ENCODE measurements around the gene DR1. TPM values are rescaled to one million over a fixed set of nuclear protein-coding genes. Genes with fewer than 3 reads are reported as not detected.
"Not testable (repeated sequence)": the region's sequence is repeated elsewhere in the genome, so short reads cannot be mapped to it uniquely, and the experiment has no call there.

Gene DR1
- total RNA-seq, 2 experiments from 2014 or later = 100 to 104 TPM

- Mint-ChIP-seq H3K4me3 (peak overlapping the region; percentile 99), H3K4me1 (peaks cover 28% of the 10 kb centered on the region), H3K9me3 (no peaks in the 10 kb centered on the region), H3K36me3 (ENCODE audit: low read depth) (peaks cover 37% of the 10 kb centered on the region), H3K27ac (peak overlapping the region; percentile 97), H3K27me3 (no peaks in the 10 kb centered on the region)
- ChIA-PET POLR2A (interaction anchor here (1.2 to 2.7 kb wide), 10 partner anchors 8 to 671 kb away, joined by 3 to 51 read pairs (median 11); partner anchors contain the start of genes MTF2 and RPL5), CTCF (interaction anchor here (1.0 to 2.6 kb wide), 4 partner anchors 10 to 387 kb away, joined by 3 to 19 read pairs (median 8); partner anchors contain the start of gene MTF2)
- DNase-seq = peak; percentile 51
Measured at GRCh38 chr1:93346421-93346993, 800 bp downstream of the DR1 start.

- DNase-seq = no peak
- Mint-ChIP-seq H3K27ac (peak overlapping the region; percentile 97), H3K4me1 (peaks cover 32% of the 10 kb centered on the region), H3K4me3 (peak overlapping the region; percentile 99), H3K36me3 (ENCODE audit: low read depth) (peaks cover 40% of the 10 kb centered on the region), H3K27me3 (no peaks in the 10 kb centered on the region), H3K9me3 (no peaks in the 10 kb centered on the region)
- ChIA-PET POLR2A (interaction anchor here (1.6 to 2.7 kb wide), 6 partner anchors 11 to 670 kb away, joined by 3 to 51 read pairs (median 25); partner anchors contain the start of gene MTF2), CTCF (interaction anchor here (1.0 to 2.3 kb wide), 3 partner anchors 43 to 387 kb away, joined by 3 to 12 read pairs (median 3); partner anchors contain the start of gene MTF2)
Measured at GRCh38 chr1:93347334-93347899, 1.7 kb downstream of the DR1 start.

- Mint-ChIP-seq H3K9me3 (no peaks in the 10 kb centered on the region), H3K27me3 (no peaks in the 10 kb centered on the region), H3K27ac (peak overlapping the region; percentile 97), H3K4me3 (peak overlapping the region; percentile 99), H3K36me3 (ENCODE audit: low read depth) (peaks cover 47% of the 10 kb centered on the region), H3K4me1 (peaks cover 40% of the 10 kb centered on the region)
- ChIA-PET CTCF (interaction anchor here (1.0 kb wide), 1 partner anchor 44 kb away, joined by 3 read pairs; no protein-coding TSS in a partner anchor), POLR2A (interaction anchor here (1.6 kb wide), 1 partner anchor 306 kb away, joined by 3 read pairs; no protein-coding TSS in a partner anchor)
- DNase-seq = no peak
Measured at GRCh38 chr1:93348104-93348728, 2.5 kb downstream of the DR1 start.

GRCh38 chr1:93349231-93350135 lies 3.8 kb downstream of the DR1 start:
- ChIA-PET POLR2A (interaction anchor here (1.0 to 1.6 kb wide), 3 partner anchors 9 to 307 kb away, joined by 3 to 4 read pairs (median 3); partner anchors contain the start of gene MTF2), CTCF (interaction anchor here (1.0 kb wide), 1 partner anchor 45 kb away, joined by 3 read pairs; no protein-coding TSS in a partner anchor)
- Mint-ChIP-seq H3K27me3 (no peaks in the 10 kb centered on the region), H3K4me1 (peaks cover 44% of the 10 kb centered on the region), H3K36me3 (ENCODE audit: low read depth) (peaks cover 53% of the 10 kb centered on the region), H3K27ac (no peak overlapping the region), H3K4me3 (peak overlapping the region; percentile 99), H3K9me3 (no peaks in the 10 kb centered on the region)
- no peak for DNase-seq

GRCh38 chr1:93350322-93350721 lies 4.6 kb downstream of the DR1 start:
- DNase-seq = no peak
- Mint-ChIP-seq H3K4me3 (peak overlapping the region; percentile 47), H3K9me3 (no peaks in the 10 kb centered on the region), H3K36me3 (ENCODE audit: low read depth) (peaks cover 61% of the 10 kb centered on the region), H3K4me1 (peaks cover 47% of the 10 kb centered on the region), H3K27me3 (no peaks in the 10 kb centered on the region), H3K27ac (no peak overlapping the region)
- ChIA-PET POLR2A (no interaction called here), CTCF (no interaction called here)

GRCh38 chr1:93350875-93351274 lies 5.2 kb downstream of the DR1 start:
- peaks cover 49% of the 10 kb centered on the region for H3K4me1 Mint-ChIP-seq
- CTCF ChIA-PET = no interaction called here
- H3K9me3 Mint-ChIP-seq = no peaks in the 10 kb centered on the region
- POLR2A ChIA-PET = no interaction called here
- H3K4me3 Mint-ChIP-seq = no peak overlapping the region
- no peaks in the 10 kb centered on the region for H3K27me3 Mint-ChIP-seq
- no peak overlapping the region for H3K27ac Mint-ChIP-seq
- H3K36me3 Mint-ChIP-seq (ENCODE audit: low read depth) = peaks cover 66% of the 10 kb centered on the region
- no peak for DNase-seq

GRCh38 chr1:93351346-93351745 lies 5.6 kb downstream of the DR1 start:
- H3K4me3 Mint-ChIP-seq, H3K27me3 Mint-ChIP-seq, H3K27ac Mint-ChIP-seq, POLR2A ChIA-PET, H3K9me3 Mint-ChIP-seq, DNase-seq, CTCF ChIA-PET: not testable (repeated sequence)
- Mint-ChIP-seq H3K36me3 (ENCODE audit: low read depth) (peaks cover 68% of the 10 kb centered on the region), H3K4me1 (peaks cover 49% of the 10 kb centered on the region)

GRCh38 chr1:93352376-93352775 lies 6.7 kb downstream of the DR1 start:
- H3K4me3 Mint-ChIP-seq = no peak overlapping the region
- CTCF ChIA-PET = no interaction called here
- no peak overlapping the region for H3K27ac Mint-ChIP-seq
- DNase-seq = no peak
- no peaks in the 10 kb centered on the region for H3K27me3 Mint-ChIP-seq
- H3K9me3 Mint-ChIP-seq = no peaks in the 10 kb centered on the region
- peaks cover 54% of the 10 kb centered on the region for H3K4me1 Mint-ChIP-seq
- peaks cover 66% of the 10 kb centered on the region for H3K36me3 Mint-ChIP-seq (ENCODE audit: low read depth)
- POLR2A ChIA-PET = no interaction called here

GRCh38 chr1:93353286-93353685 lies 7.6 kb downstream of the DR1 start:
- H3K27me3 Mint-ChIP-seq = no peaks in the 10 kb centered on the region
- no peak for DNase-seq
- no peaks in the 10 kb centered on the region for H3K9me3 Mint-ChIP-seq
- ChIA-PET CTCF (interaction anchor here (1.3 kb wide), 1 partner anchor 48 kb away, joined by 4 read pairs; no protein-coding TSS in a partner anchor), POLR2A (interaction anchor here (1.4 kb wide), 1 partner anchor 8 kb away, joined by 12 read pairs; the partner anchor contains the start of gene DR1)
- peaks cover 60% of the 10 kb centered on the region for H3K4me1 Mint-ChIP-seq
- H3K4me3 Mint-ChIP-seq = no peak overlapping the region
- peaks cover 69% of the 10 kb centered on the region for H3K36me3 Mint-ChIP-seq (ENCODE audit: low read depth)
- H3K27ac Mint-ChIP-seq = no peak overlapping the region

GRCh38 chr1:93354749-93355148 lies 9.0 kb downstream of the DR1 start:
- POLR2A ChIA-PET = interaction anchor here (0.8 to 1.5 kb wide), 3 partner anchors 9 to 276 kb away, joined by 3 to 12 read pairs (median 4); partner anchors contain the start of genes DR1 and MTF2
- peaks cover 67% of the 10 kb centered on the region for H3K4me1 Mint-ChIP-seq
- CTCF ChIA-PET = interaction anchor here (1.3 kb wide), 2 partner anchors 10 to 50 kb away, joined by 4 read pairs; no protein-coding TSS in a partner anchor

GRCh38 chr1:93357242-93357641 lies 11.5 kb downstream of the DR1 start:
- no peak overlapping the region for H3K27ac Mint-ChIP-seq
- no peaks in the 10 kb centered on the region for H3K9me3 Mint-ChIP-seq
- H3K4me3 Mint-ChIP-seq = no peak overlapping the region
- no peak for DNase-seq
- peaks cover 82% of the 10 kb centered on the region for H3K36me3 Mint-ChIP-seq (ENCODE audit: low read depth)
- no peaks in the 10 kb centered on the region for H3K27me3 Mint-ChIP-seq
- peaks cover 62% of the 10 kb centered on the region for H3K4me1 Mint-ChIP-seq
- POLR2A ChIA-PET = interaction anchor here (4.5 kb wide), 1 partner anchor 11 kb away, joined by 26 read pairs; the partner anchor contains the start of gene DR1
- CTCF ChIA-PET = no interaction called here

More at GRCh38 chr1:93354749-93355148, 9.0 kb downstream of the DR1 start:
- DNase-seq = no peak
- peaks cover 70% of the 10 kb centered on the region for H3K36me3 Mint-ChIP-seq (ENCODE audit: low read depth)
- no peaks in the 10 kb centered on the region for H3K9me3 Mint-ChIP-seq
- no peak overlapping the region for H3K27ac Mint-ChIP-seq
- no peak overlapping the region for H3K4me3 Mint-ChIP-seq
- no peaks in the 10 kb centered on the region for H3K27me3 Mint-ChIP-seq

GRCh38 chr1:93358293-93358692 lies 12.6 kb downstream of the DR1 start:
- H3K36me3 Mint-ChIP-seq (ENCODE audit: low read depth) = peaks cover 79% of the 10 kb centered on the region

More at GRCh38 chr1:93358293-93358692, 12.6 kb downstream of the DR1 start:
- H3K27ac Mint-ChIP-seq = no peak overlapping the region
- no peak for DNase-seq
- H3K27me3 Mint-ChIP-seq = no peaks in the 10 kb centered on the region
- H3K9me3 Mint-ChIP-seq = no peaks in the 10 kb centered on the region
- ChIA-PET POLR2A (interaction anchor here (1.3 to 4.5 kb wide), 2 partner anchors 9 to 12 kb away, joined by 4 to 26 read pairs; partner anchors contain the start of gene DR1), CTCF (no interaction called here)
- no peak overlapping the region for H3K4me3 Mint-ChIP-seq
- peaks cover 55% of the 10 kb centered on the region for H3K4me1 Mint-ChIP-seq
